Breast epithelium (tissue), 3 donors: Measurements from ENCODE around the gene FMN1.

Source experiments
- POLR2A ChIP-seq: fragments of 450-650 bp; IDR thresholded peaks from one replicate; pipeline ENCODE4 v1.6.1; 2016; ENCODE audit warnings: antibody characterized with exemption, mild to moderate bottlenecking, moderate library complexity
- POLR2AphosphoS5 ChIP-seq, 3 donors: sonication (generic); formaldehyde crosslinking; IDR thresholded peaks; one replicate each; pipeline ENCODE4 v1.6.1; 2017; ENCODE audit warnings: antibody characterized with exemption in 3 of 3
- TF ChIP-seq, protein P1 (sequence below), 3 donors: fragments of 450-650 bp; IDR thresholded peaks; one replicate each; pipeline ENCODE4 v1.5.1; 2016 to 2017; ENCODE audit warnings: antibody characterized with exemption in 3 of 3, mild to moderate bottlenecking in 3 of 3, moderate library complexity in 3 of 3

DNA sequence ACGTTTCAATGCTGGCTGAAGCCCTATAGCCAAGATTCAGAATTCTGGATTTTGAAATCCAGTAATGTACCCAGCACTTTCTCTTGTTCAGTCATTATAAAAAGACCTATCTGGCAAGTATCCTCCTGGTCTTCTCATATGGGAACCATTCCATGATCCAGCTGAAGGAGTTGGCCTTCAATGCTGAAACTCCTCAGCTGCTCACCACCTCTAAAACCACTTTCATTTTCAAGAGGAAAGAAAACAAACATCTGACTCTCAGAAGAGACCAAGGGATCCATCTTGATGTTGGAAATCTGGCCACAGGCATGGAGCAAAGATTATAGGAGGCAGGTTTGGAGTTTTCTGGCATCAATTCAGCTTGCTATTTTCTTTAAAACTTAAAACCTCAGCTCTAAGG is 235.4 kb downstream of the FMN1 start:
- TF ChIP-seq, protein P1, sequence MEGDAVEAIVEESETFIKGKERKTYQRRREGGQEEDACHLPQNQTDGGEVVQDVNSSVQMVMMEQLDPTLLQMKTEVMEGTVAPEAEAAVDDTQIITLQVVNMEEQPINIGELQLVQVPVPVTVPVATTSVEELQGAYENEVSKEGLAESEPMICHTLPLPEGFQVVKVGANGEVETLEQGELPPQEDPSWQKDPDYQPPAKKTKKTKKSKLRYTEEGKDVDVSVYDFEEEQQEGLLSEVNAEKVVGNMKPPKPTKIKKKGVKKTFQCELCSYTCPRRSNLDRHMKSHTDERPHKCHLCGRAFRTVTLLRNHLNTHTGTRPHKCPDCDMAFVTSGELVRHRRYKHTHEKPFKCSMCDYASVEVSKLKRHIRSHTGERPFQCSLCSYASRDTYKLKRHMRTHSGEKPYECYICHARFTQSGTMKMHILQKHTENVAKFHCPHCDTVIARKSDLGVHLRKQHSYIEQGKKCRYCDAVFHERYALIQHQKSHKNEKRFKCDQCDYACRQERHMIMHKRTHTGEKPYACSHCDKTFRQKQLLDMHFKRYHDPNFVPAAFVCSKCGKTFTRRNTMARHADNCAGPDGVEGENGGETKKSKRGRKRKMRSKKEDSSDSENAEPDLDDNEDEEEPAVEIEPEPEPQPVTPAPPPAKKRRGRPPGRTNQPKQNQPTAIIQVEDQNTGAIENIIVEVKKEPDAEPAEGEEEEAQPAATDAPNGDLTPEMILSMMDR (IDR thresholded peaks at IDR 0.05): no peak
- TF ChIP-seq POLR2A: no peak
- TF ChIP-seq POLR2AphosphoS5 (IDR thresholded peaks at IDR 0.05): no peak
